HepG2 (cell line): ENCODE measurements around the gene SFTA2. TPM values are rescaled to one million over a fixed set of nuclear protein-coding genes. Genes with fewer than 3 reads are reported as not detected.

Source experiments
- CREBL2 ChIP-seq: sonication (generic); formaldehyde crosslinking; IDR thresholded peaks from 2 replicates; pipeline ENCODE4 v1.8.1; 2023; ENCODE audit warnings: missing genetic modification reagents, mild to moderate bottlenecking, borderline replicate concordance
- CSRNP1 ChIP-seq: sonication (generic); formaldehyde crosslinking; IDR thresholded peaks from 2 replicates; pipeline ENCODE4 v1.8.1; 2023; ENCODE audit warnings: mild to moderate bottlenecking, missing genetic modification reagents
- HDAC2 ChIP-seq: sonication (generic); formaldehyde crosslinking; IDR thresholded peaks from 2 replicates; pipeline ENCODE4 v1.4.0; 2020; ENCODE audit warnings: missing genetic modification reagents
- HNF4G ChIP-seq, 2 experiments: sonication (generic) in 1 of 2; formaldehyde crosslinking in 1 of 2; IDR thresholded peaks; 2 replicates each; pipeline versions ENCODE4 v1.4.0 to v1.6.1; 2011 to 2020; ENCODE audit warnings: borderline replicate concordance in 2 of 2, low read depth in 2 of 2, mild to moderate bottlenecking in 2 of 2, low read length in 1 of 2, missing genetic modification reagents in 1 of 2, moderate library complexity in 1 of 2
- HNRNPLL ChIP-seq: fragments of 200-400 bp; formaldehyde crosslinking; IDR thresholded peaks from 2 replicates; pipeline ENCODE4 v1.6.1; 2017; ENCODE audit warnings: mild to moderate bottlenecking, low read depth, low read length; ENCODE audit not compliant: poor library complexity, severe bottlenecking
- IKZF4 ChIP-seq: sonication (generic); formaldehyde crosslinking; IDR thresholded peaks from 2 replicates; pipeline ENCODE4 v1.5.1; 2020; ENCODE audit warnings: borderline replicate concordance, mild to moderate bottlenecking, low read depth, missing genetic modification reagents; ENCODE audit errors: not compliant biosample characterization
- NAIF1 ChIP-seq: sonication (generic); formaldehyde crosslinking; IDR thresholded peaks from 2 replicates; pipeline ENCODE4 v1.5.0; 2020; ENCODE audit warnings: mild to moderate bottlenecking, missing genetic modification reagents, borderline replicate concordance
- SIX4 ChIP-seq: sonication (generic); formaldehyde crosslinking; IDR thresholded peaks from 2 replicates; pipeline ENCODE4 v1.4.0; 2020; ENCODE audit warnings: missing genetic modification reagents
- ZBTB2 ChIP-seq: sonication (generic); formaldehyde crosslinking; IDR thresholded peaks from 2 replicates; pipeline ENCODE4 v1.8.0; 2022; ENCODE audit warnings: low read depth, missing genetic modification reagents
- ZEB1 ChIP-seq: IDR thresholded peaks from 2 replicates; pipeline ENCODE4 v1.6.1; 2012; ENCODE audit warnings: mild to moderate bottlenecking, low read depth, inconsistent platforms; ENCODE audit not compliant: insufficient replicate concordance
- ZNF407 ChIP-seq: sonication (generic); formaldehyde crosslinking; IDR thresholded peaks from one replicate; pipeline ENCODE4 v1.5.1; 2020; ENCODE audit warnings: mild to moderate bottlenecking, missing genetic modification reagents; ENCODE audit errors: not compliant biosample characterization
- ZNF878 ChIP-seq: sonication (generic); formaldehyde crosslinking; IDR thresholded peaks from 2 replicates; pipeline ENCODE4 v1.8.1; 2023; ENCODE audit warnings: mild to moderate bottlenecking, missing genetic modification reagents, moderate library complexity
- polyA plus RNA-seq, 8 experiments: library from polyadenylated mRNA; depleted of rRNA in 3 of 8; stranded (reverse) in 7 of 8; unstranded in 1 of 8; fragments of >200 nt; fragmentation: Illumina TruSeq in 4 of 8; extraction: Trizol in 4 of 8; gene quantifications; 2 replicates each; pipeline versions ENCODE4 v1.2.1 to v1.2.3, GENCODE V29; 2011 to 2016; ENCODE audit warnings: low read depth in 4 of 8, missing spikeins in 1 of 8, mixed read lengths in 1 of 8; ENCODE audit not compliant: insufficient read depth in 1 of 8
- total RNA-seq, 5 experiments: library from RNA; depleted of rRNA; stranded (reverse); fragments of >200 nt; fragmentation: Illumina TruSeq; extraction: Trizol; gene quantifications; 2 replicates each; pipeline ENCODE4 v1.2.3, GENCODE V29; 2016; ENCODE audit warnings: low read depth in 1 of 5
- TF ChIP-seq, protein P1 (sequence below): sonication (generic); formaldehyde crosslinking; IDR thresholded peaks from 2 replicates; pipeline ENCODE4 v1.4.0; 2020; ENCODE audit warnings: missing genetic modification reagents, mild to moderate bottlenecking, borderline replicate concordance

The SFTA2 gene
- total and polyA plus RNA-seq, 2 of the 13 experiments (the other 11 are each of a cell fraction or from before 2014, with no cell fraction given), result not detected

DNA sequence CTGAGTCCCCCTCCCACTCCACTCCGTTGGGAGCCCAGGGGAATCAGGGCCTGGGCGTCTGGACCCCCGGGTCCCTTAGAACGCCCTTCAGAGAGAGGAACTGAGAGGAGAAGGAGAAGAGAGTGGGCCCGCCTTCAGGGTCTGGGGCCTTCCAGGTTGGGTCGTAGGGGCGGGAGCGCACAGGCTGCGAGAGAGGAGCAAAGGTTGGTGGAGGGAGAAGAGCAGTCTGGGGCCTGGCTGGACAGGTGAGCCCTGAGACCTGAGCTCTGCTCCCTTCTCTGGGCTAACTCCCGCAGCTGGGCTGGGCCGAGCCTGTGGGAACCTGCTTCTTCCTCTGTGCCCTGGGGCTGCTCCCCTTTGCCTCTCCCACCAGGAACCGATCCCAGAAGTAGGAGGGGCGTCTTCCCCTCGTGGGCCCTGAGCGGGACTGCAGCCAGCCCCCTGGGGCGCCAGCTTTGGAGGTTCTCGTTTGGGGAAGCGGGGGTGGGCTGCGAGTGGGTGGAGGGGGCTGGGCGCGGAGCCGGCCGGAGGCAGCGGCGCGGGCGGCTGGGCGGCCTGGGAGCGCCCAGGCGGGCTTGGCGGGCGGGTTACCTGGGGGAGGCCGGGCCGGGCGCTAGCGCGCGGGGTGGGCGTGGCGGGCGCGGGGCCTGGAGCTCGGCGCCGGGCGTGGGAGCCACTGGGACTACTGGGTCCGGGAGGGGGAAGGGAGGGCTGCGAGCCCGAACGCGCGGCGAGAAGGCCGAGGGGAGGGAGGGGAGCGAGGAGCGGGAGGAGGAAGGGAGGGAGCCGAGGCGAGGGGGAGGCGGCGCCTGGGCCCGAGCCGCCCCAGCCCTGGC is 48.1 kb downstream of the SFTA2 start, which contains the start of gene DDR1 (continued):
- TF ChIP-seq CSRNP1, result no peak
- peak; percentile 76 for TF ChIP-seq ZEB1
- no peak for TF ChIP-seq ZBTB2 (CRISPR knock-in tag)
- no peak for TF ChIP-seq CREBL2 (CRISPR knock-in tag)
- TF ChIP-seq ZNF878 (CRISPR knock-in tag), result no peak
- no peak for TF ChIP-seq ZNF407 (CRISPR knock-in tag)
- TF ChIP-seq IKZF4, result no peak
- no peak for TF ChIP-seq HDAC2
- TF ChIP-seq HNF4G (IDR thresholded peaks at IDR 0.05; ENCODE audit: borderline replicate concordance, low read depth, low read length), result peak; percentile 61; the same call in 1 of the 2 replicates
- no peak for TF ChIP-seq HNF4G (CRISPR knock-in tag; IDR thresholded peaks at IDR 0.05; ENCODE audit: borderline replicate concordance, low read depth)
- no peak for TF ChIP-seq NAIF1 (CRISPR knock-in tag)
- peak; percentile 36 for TF ChIP-seq HNRNPLL
- TF ChIP-seq, protein P1, sequence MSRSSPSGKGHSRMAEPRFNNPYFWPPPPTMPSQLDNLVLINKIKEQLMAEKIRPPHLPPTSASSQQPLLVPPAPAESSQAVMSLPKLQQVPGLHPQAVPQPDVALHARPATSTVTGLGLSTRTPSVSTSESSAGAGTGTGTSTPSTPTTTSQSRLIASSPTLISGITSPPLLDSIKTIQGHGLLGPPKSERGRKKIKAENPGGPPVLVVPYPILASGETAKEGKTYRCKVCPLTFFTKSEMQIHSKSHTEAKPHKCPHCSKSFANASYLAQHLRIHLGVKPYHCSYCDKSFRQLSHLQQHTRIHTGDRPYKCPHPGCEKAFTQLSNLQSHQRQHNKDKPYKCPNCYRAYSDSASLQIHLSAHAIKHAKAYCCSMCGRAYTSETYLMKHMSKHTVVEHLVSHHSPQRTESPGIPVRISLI (CRISPR knock-in tag), result no peak
- no peak for TF ChIP-seq SIX4 (CRISPR knock-in tag)
